ENCODE measurements around the gene SLC7A4. TPM values are rescaled to one million over a fixed set of nuclear protein-coding genes. Genes with fewer than 3 reads are reported as not detected.

Gene SLC7A4
- total RNA-seq, 1 experiment from 2014 or later, result not detected

GRCh38 chr22:21032868-21033688 is 717 bp upstream of the SLC7A4 start:
- no TSS peak for BruUV-seq (replicated peaks)
- ChIA-PET CTCF (no interaction called here), POLR2A (ENCODE audit: low non-redundant PET) (no interaction called here)
- H3K36me3 ChIP-seq (ENCODE audit: insufficient read depth, low read length, poor library complexity, severe bottlenecking), result no peaks in the 10 kb centered on the region
- peaks cover 18% of the 10 kb centered on the region for H3K27me3 ChIP-seq (replicated peaks; ENCODE audit: insufficient read depth, low read depth, low read length, poor library complexity)
- DNase-seq (ENCODE audit: low spot score), result no peak
- no peaks in the 10 kb centered on the region for H3K9me3 ChIP-seq (ENCODE audit: low read depth, low read length, poor library complexity, severe bottlenecking)
- no peak overlapping the region for H3K4me3 ChIP-seq (ENCODE audit: low read depth, low read length, poor library complexity, severe bottlenecking)
- TF ChIP-seq CTCF (conservative IDR thresholded peaks at IDR 0.05; ENCODE audit: low read depth, low read length) (no peak), EZH2 (IDR thresholded peaks at IDR 0.05; ENCODE audit: borderline replicate concordance, low read depth, low read length, poor library complexity, severe bottlenecking) (no peak)
- no peaks in the 10 kb centered on the region for H3K4me1 ChIP-seq (ENCODE audit: insufficient read depth, low read length, poor library complexity, severe bottlenecking)
- no peak overlapping the region for H3K27ac ChIP-seq (ENCODE audit: low read depth, low read length, poor library complexity, severe bottlenecking)
- intact Hi-C loops (cut with micrococcal nuclease; ENCODE audit: unreplicated experiment), result loop anchor here (5.0 kb wide), 1 partner anchor 39 kb away; no protein-coding TSS in a partner anchor

- H3K9me3 ChIP-seq (ENCODE audit: low read depth, low read length, poor library complexity, severe bottlenecking), result no peaks in the 10 kb centered on the region
- H3K27ac ChIP-seq (ENCODE audit: low read depth, low read length, poor library complexity, severe bottlenecking), result no peak overlapping the region
- no peaks in the 10 kb centered on the region for H3K36me3 ChIP-seq (ENCODE audit: insufficient read depth, low read length, poor library complexity, severe bottlenecking)
- no peak overlapping the region for H3K4me3 ChIP-seq (ENCODE audit: low read depth, low read length, poor library complexity, severe bottlenecking)
- no peak for DNase-seq (ENCODE audit: low spot score)
- BruUV-seq (replicated peaks), result no TSS peak
- ChIA-PET CTCF (no interaction called here), POLR2A (ENCODE audit: low non-redundant PET) (no interaction called here)
- no peaks in the 10 kb centered on the region for H3K4me1 ChIP-seq (ENCODE audit: insufficient read depth, low read length, poor library complexity, severe bottlenecking)
- intact Hi-C loops (cut with micrococcal nuclease; ENCODE audit: unreplicated experiment), result loop anchor here (5.0 kb wide), 1 partner anchor 41 kb away; no protein-coding TSS in a partner anchor
- peaks cover 18% of the 10 kb centered on the region for H3K27me3 ChIP-seq (replicated peaks; ENCODE audit: insufficient read depth, low read depth, low read length, poor library complexity)
- no peak for TF ChIP-seq EZH2 (IDR thresholded peaks at IDR 0.05; ENCODE audit: borderline replicate concordance, low read depth, low read length, poor library complexity, severe bottlenecking)
- TF ChIP-seq CTCF (conservative IDR thresholded peaks at IDR 0.05; ENCODE audit: low read depth, low read length), result no peak
Observed at GRCh38 chr22:21031545-21032036, 770 bp downstream of the SLC7A4 start.

- no peaks in the 10 kb centered on the region for H3K36me3 ChIP-seq (ENCODE audit: insufficient read depth, low read length, poor library complexity, severe bottlenecking)
- H3K9me3 ChIP-seq (ENCODE audit: low read depth, low read length, poor library complexity, severe bottlenecking), result no peaks in the 10 kb centered on the region
- no peak overlapping the region for H3K4me3 ChIP-seq (ENCODE audit: low read depth, low read length, poor library complexity, severe bottlenecking)
- no peak for DNase-seq (ENCODE audit: low spot score)
- H3K27ac ChIP-seq (ENCODE audit: low read depth, low read length, poor library complexity, severe bottlenecking), result no peak overlapping the region
- CTCF ChIA-PET, result no interaction called here
- intact Hi-C loops (cut with micrococcal nuclease; ENCODE audit: unreplicated experiment), result loop anchor here (5.0 kb wide), 1 partner anchor 41 kb away; no protein-coding TSS in a partner anchor
- peaks cover 18% of the 10 kb centered on the region for H3K27me3 ChIP-seq (replicated peaks; ENCODE audit: insufficient read depth, low read depth, low read length, poor library complexity)
- POLR2A ChIA-PET (ENCODE audit: low non-redundant PET), result no interaction called here
- no peak for TF ChIP-seq CTCF (conservative IDR thresholded peaks at IDR 0.05; ENCODE audit: low read depth, low read length)
- TF ChIP-seq EZH2 (IDR thresholded peaks at IDR 0.05; ENCODE audit: borderline replicate concordance, low read depth, low read length, poor library complexity, severe bottlenecking), result no peak
- no TSS peak for BruUV-seq (replicated peaks)
- no peaks in the 10 kb centered on the region for H3K4me1 ChIP-seq (ENCODE audit: insufficient read depth, low read length, poor library complexity, severe bottlenecking)
Observed at GRCh38 chr22:21030621-21031544, 1.5 kb downstream of the SLC7A4 start.

All from A673 (cell line).